Muscle of back (tissue), 11 donors: ENCODE results near the gene FOXP1. TPM values are rescaled to one million over a fixed set of nuclear protein-coding genes. Genes with fewer than 3 reads are reported as not detected.
A peak's percentile ranks its signal among the peaks of the same experiment; 100 is the strongest.

ENCODE experiments used
- DNase-seq, 3 donors: peaks; one replicate each; pipeline versions ENCODE4 v3.0.0 to v3.0.0-alpha.2; 2013
- polyA plus RNA-seq, 10 donors: library from polyadenylated mRNA; unstranded; fragments of 120-200 nt; gene quantifications; one replicate each; pipeline ENCODE4 v1.2.1, GENCODE V29; 2013; ENCODE audit not compliant: insufficient read length in 10 of 10

FOXP1 gene
- polyA plus RNA-seq, 10 donors = 17.1 to 26.3 (median 20.8) TPM

DNA sequence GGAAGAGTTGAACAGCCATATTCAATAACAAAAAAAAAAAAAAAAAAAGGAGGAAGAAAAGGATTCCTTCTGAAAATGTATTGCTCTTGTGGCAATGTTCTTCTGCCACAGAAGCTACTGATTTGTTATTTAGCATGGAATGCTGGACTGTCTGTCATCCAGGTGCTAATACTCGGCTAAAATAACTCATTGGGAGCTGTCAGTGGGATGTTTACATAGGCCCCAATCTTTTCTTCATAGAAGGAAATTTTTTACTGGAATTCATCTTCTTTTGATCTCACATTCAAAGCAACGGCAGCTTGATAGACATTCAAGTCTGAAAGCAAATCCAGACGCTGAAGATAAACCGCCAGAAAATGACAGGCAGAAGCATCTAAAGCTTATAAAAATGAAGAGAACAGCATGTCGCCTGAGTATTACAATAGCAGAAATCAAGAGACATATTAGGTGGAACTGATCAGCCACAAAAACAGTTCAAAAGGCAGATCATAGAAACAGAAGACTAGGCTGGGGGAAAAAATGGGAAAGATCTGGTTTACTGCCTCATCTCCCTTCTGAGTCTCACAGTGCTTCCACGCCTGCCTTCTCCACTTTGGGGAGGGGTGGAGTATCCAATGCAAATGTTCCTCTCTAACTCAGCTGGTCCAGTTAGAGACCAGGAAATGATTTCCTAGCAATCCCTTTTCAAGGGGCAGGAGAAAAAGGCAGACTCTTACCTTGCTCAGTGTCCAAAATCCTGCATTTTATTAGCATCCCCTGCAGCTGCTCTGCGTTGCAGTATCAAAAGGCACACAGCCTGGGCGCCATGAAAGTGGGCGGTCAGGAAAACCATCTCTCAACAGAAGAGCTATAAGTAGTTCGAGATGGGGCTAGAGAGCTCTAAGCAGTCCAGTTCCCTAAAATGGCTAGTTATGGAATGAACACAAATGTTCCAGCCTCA, 451.9 kb downstream of the FOXP1 start:
- DNase-seq = peak in 2 of 3 donors; percentile 48 to 62

- DNase-seq = peak; percentile 69 to 90 (median 79)
These were observed 452.8 kb downstream of the FOXP1 start for GRCh38 chr3:71130471-71131374.

GRCh38 chr3:71129611-71130431, 453.7 kb downstream of the FOXP1 start:
- DNase-seq = peak; percentile 60 to 89 (median 70)

DNA sequence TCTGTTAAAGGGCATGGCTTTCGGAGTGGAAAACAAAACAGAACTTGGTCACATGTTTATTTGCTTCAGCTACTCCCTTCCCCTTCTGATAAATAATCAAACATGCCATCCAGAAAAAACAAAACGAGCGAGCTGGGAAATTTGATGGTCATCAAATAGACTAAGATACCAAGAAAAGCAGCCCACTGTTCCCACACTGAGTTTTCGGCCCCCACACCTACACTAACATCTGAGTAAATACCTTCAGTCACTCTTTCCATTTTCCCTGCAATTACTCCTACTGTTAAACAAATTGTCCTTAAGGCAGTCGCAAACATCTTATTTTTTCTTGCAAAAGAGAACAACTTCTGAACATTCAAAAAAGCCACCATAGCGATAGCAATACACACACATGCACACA, 454.6 kb downstream of the FOXP1 start:
- DNase-seq = peak in 2 of 3 donors; percentile 57 to 76

- peak in 1 of 3 donors; percentile 41 for DNase-seq
These were observed 455.7 kb downstream of the FOXP1 start for GRCh38 chr3:71127844-71128243.

- peak; percentile 52 to 64 (median 53) for DNase-seq
These were observed 456.3 kb downstream of the FOXP1 start for GRCh38 chr3:71127052-71127831.

- no peak for DNase-seq
These were observed 457.8 kb downstream of the FOXP1 start for GRCh38 chr3:71125738-71126137.

GRCh38 chr3:71124048-71124447, 459.5 kb downstream of the FOXP1 start:
- DNase-seq = no peak

DNA sequence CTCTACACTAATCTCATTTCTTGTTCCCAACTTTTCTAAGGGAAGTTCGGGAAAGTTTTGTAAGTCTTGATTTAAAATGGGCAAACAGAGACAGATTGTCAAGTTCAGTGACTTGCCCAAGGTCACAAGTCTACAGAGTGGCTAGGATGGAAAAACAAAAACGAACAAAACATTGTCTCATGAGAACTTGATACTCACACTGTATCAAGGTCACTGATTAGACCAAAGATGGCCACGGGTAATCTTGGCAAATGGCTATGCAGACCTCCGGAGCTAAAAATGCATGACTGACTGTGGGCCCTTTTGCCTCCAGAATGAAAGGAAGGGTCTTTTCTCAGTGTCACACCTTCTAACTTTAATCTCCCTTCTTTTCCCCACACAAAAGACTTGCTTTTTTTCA, 460.9 kb downstream of the FOXP1 start:
- no peak for DNase-seq

DNA sequence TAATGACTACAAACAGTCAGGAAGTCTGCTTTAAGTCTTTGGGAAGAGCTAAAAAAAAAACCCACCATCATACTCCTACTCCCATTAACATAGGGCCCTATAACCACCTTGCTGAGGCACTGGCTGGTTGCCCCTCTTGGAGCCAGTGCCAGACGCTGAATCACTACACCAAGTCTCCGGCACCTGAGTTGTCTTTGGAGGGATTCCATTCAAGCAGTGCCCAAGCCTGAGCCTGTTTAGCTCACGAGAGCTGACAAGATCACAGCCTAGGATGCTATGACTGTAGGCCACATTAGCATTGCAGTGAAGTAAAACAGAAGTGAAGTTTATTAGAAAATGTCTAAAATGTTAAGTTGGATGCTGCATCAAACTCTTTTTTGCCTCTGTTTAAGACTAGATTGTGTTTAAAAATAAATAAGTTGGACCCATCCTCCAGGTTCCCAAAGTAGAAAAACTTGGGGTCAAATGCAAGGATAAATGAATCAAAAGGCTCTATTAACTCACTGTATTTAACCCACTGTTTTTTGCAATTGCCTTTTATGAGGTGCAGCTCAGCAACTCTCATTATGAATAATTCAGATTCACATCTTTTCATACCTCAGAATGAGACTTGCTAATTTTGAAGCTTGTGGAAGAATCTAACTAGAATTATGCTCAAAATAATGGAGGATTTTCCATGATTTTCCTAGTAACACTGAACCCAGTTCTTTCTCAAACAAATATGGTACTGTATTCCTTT, 461.9 kb downstream of the FOXP1 start:
- no peak for DNase-seq

DNA sequence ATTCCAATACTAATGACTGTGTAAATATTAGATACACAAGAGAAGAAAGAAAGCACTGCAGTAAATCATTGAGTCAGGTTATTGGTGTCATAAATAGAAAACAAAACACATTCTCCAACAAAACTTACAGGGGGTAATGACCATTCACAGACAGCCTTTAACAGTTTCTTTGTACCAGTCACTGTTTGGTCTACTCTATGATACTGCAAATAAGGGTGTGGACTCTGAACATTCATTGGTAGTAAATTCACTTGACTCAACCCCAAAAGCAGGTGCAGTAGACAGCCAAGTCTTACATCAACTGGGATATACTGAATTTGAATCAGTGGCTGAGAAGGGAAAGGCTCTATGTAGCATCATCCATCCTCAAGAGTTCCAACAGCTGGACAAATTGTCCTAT, 463.5 kb downstream of the FOXP1 start:
- DNase-seq = no peak

- DNase-seq = no peak
These were observed 464.4 kb downstream of the FOXP1 start for GRCh38 chr3:71119171-71119570.

GRCh38 chr3:71118436-71118835, 465.1 kb downstream of the FOXP1 start:
- DNase-seq = no peak

- DNase-seq = no peak
These were observed 465.8 kb downstream of the FOXP1 start for GRCh38 chr3:71117572-71118247.

- no peak for DNase-seq
These were observed 468.9 kb downstream of the FOXP1 start for GRCh38 chr3:71114610-71115009.

DNA sequence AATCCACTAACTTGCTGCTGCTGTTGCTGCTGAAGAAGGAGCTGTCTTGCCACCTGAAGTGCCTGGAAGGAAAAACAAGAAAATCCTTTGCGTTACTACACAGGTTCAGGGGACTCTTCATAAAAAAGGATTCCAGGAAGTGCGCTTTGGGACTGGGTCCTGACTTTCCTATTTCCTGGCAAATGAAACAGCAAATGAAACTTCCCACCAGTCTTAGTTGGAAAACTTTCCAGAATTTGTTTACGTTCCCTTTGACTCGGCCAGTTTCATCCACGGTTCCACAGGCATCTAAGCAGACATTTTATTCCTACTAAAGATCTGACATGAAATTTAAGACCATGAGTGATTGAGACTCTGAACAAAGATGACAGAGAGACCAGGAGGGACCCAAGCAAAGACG, 471.0 kb downstream of the FOXP1 start:
- DNase-seq = no peak

DNA sequence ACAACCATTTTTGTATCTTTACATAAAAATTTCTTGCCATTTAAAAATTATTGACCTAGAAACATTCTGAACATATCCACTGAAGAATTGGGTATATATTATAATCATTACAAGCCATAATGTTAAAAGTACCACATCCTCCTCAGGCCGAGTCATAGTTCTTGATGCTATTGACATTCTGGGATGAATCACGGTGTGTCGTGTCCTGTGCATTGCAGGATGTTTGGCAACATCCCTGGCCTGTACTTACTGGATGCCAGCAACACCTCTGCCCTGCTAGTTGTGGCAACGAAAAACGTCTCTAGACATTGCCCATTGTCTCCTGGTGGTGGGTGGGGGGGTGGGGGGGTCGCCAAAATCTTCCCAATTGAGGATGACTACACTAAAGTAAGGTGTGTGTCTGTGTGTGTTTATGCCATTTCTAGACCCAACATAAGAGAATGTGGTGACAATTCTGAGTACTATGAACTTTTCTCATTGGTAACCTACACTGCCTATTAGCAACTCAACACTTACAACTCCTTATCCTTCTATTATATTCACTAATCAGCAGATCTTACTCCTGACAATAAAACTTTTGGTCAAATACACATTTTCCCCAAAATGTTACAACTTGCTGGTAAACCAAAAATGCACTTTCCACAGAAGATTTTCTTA, 471.6 kb downstream of the FOXP1 start:
- peak in 1 of 3 donors; percentile 65 for DNase-seq

DNA sequence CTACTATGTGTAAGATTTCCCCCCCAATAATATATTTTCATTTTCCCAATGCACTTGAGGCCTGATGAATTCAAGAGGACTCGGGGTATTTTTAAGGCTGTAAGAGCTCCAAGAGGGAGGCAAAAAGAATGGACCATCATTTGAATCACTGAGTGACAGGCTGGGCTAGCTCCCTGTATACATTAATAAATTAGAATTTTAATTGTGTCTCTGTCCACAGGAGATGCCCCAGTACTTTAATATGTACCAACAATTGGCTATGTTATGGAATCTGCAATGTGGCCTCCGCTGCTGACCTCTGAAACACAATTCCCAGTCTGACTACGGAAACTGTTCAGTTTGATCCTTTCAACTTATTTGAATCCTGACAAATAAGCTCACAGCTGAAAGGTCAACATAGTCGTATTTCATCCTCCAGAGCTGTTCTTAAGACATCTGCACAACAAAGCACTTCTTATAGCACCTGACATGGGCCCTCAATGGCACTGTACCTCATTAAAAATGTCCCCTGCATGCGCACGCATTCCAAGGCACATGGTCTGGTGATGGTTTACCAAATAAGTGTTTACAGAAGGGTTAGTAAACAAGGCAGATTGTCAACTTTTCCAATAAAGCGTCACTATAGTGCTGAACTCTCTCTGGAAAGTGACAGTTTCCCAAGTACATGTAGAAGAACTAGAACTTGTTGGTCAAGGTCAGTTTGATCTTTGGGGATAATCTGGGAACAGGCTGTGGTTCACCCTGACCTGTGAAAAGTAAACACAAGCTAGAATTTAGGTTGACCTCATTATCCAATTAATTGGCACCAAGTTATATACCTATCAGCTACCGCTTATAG, 472.9 kb downstream of the FOXP1 start:
- DNase-seq = no peak
